K562 (cell line): ENCODE results near the gene EXTL1. TPM values are rescaled to one million over a fixed set of nuclear protein-coding genes. Genes with fewer than 3 reads are reported as not detected.

Source experiments
- ATAC-seq: fragments of 200-7000 bp; cut with Tn5 transposase; 3 replicates; pipeline ENCODE4 v1.9.1; 2020; ENCODE audit warnings: moderate library complexity
- BruUV-seq: library from RNA; stranded (reverse); fragments of 400-500 nt; replicated peaks from 2 replicates; lab custom pipeline; 2021; lab: Mats Ljungman, UMichigan
- CTCF ChIA-PET: fragments of 300-600 bp; formaldehyde crosslinking; extraction: SDS; loops from one replicate; lab custom pipeline; 2021; ENCODE audit warnings: low intra/inter-chr PET ratio; lab: Yijun Ruan, JAX
- POLR2A ChIA-PET: fragments of 300-600, 350-650 bp; sonication (Branson Sonifier 250); formaldehyde crosslinking; extraction: SDS; loops from one replicate; lab custom pipeline; 2021; ENCODE audit warnings: antibody characterized with exemption, inconsistent platforms; lab: Yijun Ruan, JAX
- DNase-seq, 4 experiments: peaks; one replicate each; pipeline versions ENCODE4 v3.0.0 to v3.0.0-alpha.2; 2011 to 2018; ENCODE audit warnings: low spot score in 3 of 4, mixed read lengths in 3 of 4; ENCODE audit errors: extremely low read depth in 1 of 4
- FAIRE-seq: peaks from 2 replicates; lab custom pipeline; 2011; peaks lifted over from hg19 to GRCh38; lab: Jason Lieb, UNC
- H2AFZ ChIP-seq: 2 replicates; pipeline ENCODE4 v1.6.0; 2011; ENCODE audit warnings: low read depth, low read length, control low read depth, inconsistent platforms
- H3K27ac ChIP-seq: fragments of 200-600 bp; 3 replicates; pipeline ENCODE4 v1.8.0; 2011; ENCODE audit warnings: low read depth, mild to moderate bottlenecking, control low read depth, inconsistent platforms, low read length, moderate library complexity, mixed read lengths; ENCODE audit errors: extremely low read depth
- H3K27me3 ChIP-seq, 2 experiments: fragments of 300-600 bp in 1 of 2; 2 replicates in 1 of 2; 3 replicates in 1 of 2; pipeline versions ENCODE4 v1.6.0 to v1.8.0; 2011; ENCODE audit warnings: inconsistent platforms in 2 of 2, low read length in 2 of 2, mild to moderate bottlenecking in 1 of 2, mixed read lengths in 1 of 2, moderate library complexity in 1 of 2; ENCODE audit not compliant: control insufficient read depth in 2 of 2, insufficient read depth in 2 of 2
- H3K36me3 ChIP-seq: fragments of 300-600 bp; 3 replicates; pipeline ENCODE4 v1.8.0; 2011; ENCODE audit warnings: mild to moderate bottlenecking, low read length, inconsistent platforms; ENCODE audit not compliant: control insufficient read depth, insufficient read depth
- H3K4me1 ChIP-seq, 2 experiments: fragments of 200-600 bp in 1 of 2; replicated peaks in 1 of 2; 2 replicates in 1 of 2; 3 replicates in 1 of 2; pipeline versions ENCODE4 v1.5.1 to v1.8.0; 2011; ENCODE audit warnings: inconsistent platforms in 2 of 2, low read length in 2 of 2, mild to moderate bottlenecking in 1 of 2, mixed read lengths in 1 of 2, moderate library complexity in 1 of 2; ENCODE audit not compliant: control insufficient read depth in 2 of 2, insufficient read depth in 2 of 2
- H3K4me2 ChIP-seq: 2 replicates; pipeline ENCODE4 v1.6.1; 2011; ENCODE audit warnings: low read length, control low read depth, inconsistent platforms, mixed read lengths; ENCODE audit not compliant: insufficient read depth
- H3K4me3 ChIP-seq: fragments of 200-600 bp; sonication (generic), shearing (Covaris generic); 2 replicates; pipeline ENCODE4 v1.5.1; 2016; ENCODE audit warnings: control low read depth, inconsistent platforms
- H3K79me2 ChIP-seq: fragments of 200-600 bp; 3 replicates; pipeline ENCODE4 v1.8.0; 2011; ENCODE audit warnings: low read length, inconsistent platforms; ENCODE audit not compliant: control insufficient read depth, insufficient read depth
- H3K9ac ChIP-seq, 2 experiments: 2 replicates each; pipeline versions ENCODE4 v1.6.0 to v1.6.1; 2011; ENCODE audit warnings: low read depth in 2 of 2, low read length in 2 of 2, control low read depth in 1 of 2, inconsistent platforms in 1 of 2, mild to moderate bottlenecking in 1 of 2, mixed read lengths in 1 of 2; ENCODE audit not compliant: insufficient read depth in 1 of 2
- H3K9me1 ChIP-seq: one replicate; pipeline ENCODE4 v1.6.0; 2011; ENCODE audit warnings: inconsistent platforms, mild to moderate bottlenecking, low read length, moderate library complexity; ENCODE audit not compliant: control insufficient read depth, insufficient read depth
- H3K9me3 ChIP-seq: replicated peaks from 2 replicates; pipeline ENCODE4 v1.5.1; 2011; ENCODE audit warnings: low read depth, low read length, inconsistent platforms; ENCODE audit not compliant: control insufficient read depth, insufficient read depth
- H4K20me1 ChIP-seq: replicated peaks from 2 replicates; pipeline ENCODE4 v1.6.1; 2011; ENCODE audit warnings: low read length, inconsistent platforms, mixed read lengths; ENCODE audit not compliant: control insufficient read depth, insufficient read depth
- ADNP ChIP-seq: fragments of 200-800 bp; sonication (Bioruptor generic); IDR thresholded peaks from 2 replicates; pipeline ENCODE4 v1.6.1; 2016; ENCODE audit warnings: missing genetic modification characterization, missing compliant biosample characterization
- ATF1 ChIP-seq, 2 experiments: fragments of 450-650 bp in 1 of 2; IDR thresholded peaks; 2 replicates each; pipeline ENCODE4 v1.6.1; 2016; ENCODE audit warnings: missing compliant biosample characterization in 1 of 2, missing genetic modification characterization in 1 of 2
- CHD4 ChIP-seq: fragments of 200-600 bp; sonication (generic); IDR thresholded peaks from 3 replicates; pipeline ENCODE4 v1.6.1; 2012; ENCODE audit warnings: low read depth, mild to moderate bottlenecking, mixed read lengths, low read length, inconsistent platforms; ENCODE audit not compliant: insufficient read depth, insufficient replicate concordance, poor library complexity, severe bottlenecking
- EHMT2 ChIP-seq: fragments of 450-650 bp; IDR thresholded peaks from 2 replicates; pipeline ENCODE4 v1.6.1; 2018; ENCODE audit warnings: antibody characterized with exemption
- HCFC1 ChIP-seq: IDR thresholded peaks from 2 replicates; pipeline ENCODE4 v1.6.1; 2012; ENCODE audit warnings: low read depth, low read length, improper control_type of control experiment
- KDM1A ChIP-seq, 2 experiments: fragments of 450-650 bp; IDR thresholded peaks; 2 replicates each; pipeline ENCODE4 v1.6.1; 2016; ENCODE audit warnings: mild to moderate bottlenecking in 2 of 2
- NELFE ChIP-seq: IDR thresholded peaks from 2 replicates; pipeline ENCODE4 v1.6.1; 2011; ENCODE audit warnings: mild to moderate bottlenecking; ENCODE audit not compliant: insufficient read depth, insufficient read length
- RB1 ChIP-seq: fragments of 450-650 bp; IDR thresholded peaks from 2 replicates; pipeline ENCODE4 v1.6.1; 2017; ENCODE audit warnings: low read depth, mild to moderate bottlenecking
- RCOR1 ChIP-seq, 2 experiments: IDR thresholded peaks; 2 replicates each; pipeline ENCODE4 v1.6.1; 2012; ENCODE audit warnings: low read depth in 2 of 2, low read length in 2 of 2, borderline replicate concordance in 1 of 2, improper control_type of control experiment in 1 of 2
- RNF2 ChIP-seq: sonication (generic); IDR thresholded peaks from 2 replicates; pipeline ENCODE4 v1.6.1; 2016
- SMARCE1 ChIP-seq: fragments of 450-650 bp; IDR thresholded peaks from 2 replicates; pipeline ENCODE4 v1.7.1; 2016; ENCODE audit warnings: mild to moderate bottlenecking
- SPI1 ChIP-seq: IDR thresholded peaks from 2 replicates; pipeline ENCODE4 v1.6.1; 2011; ENCODE audit warnings: low read depth, low read length, control low read depth, borderline replicate concordance
- TBP ChIP-seq: optimal IDR thresholded peaks from 2 replicates; pipeline ENCODE3; 2011; ENCODE audit warnings: low read depth, low read length, improper control_type of control experiment
- TEAD1 ChIP-seq, 2 experiments: fragments of 450-650 bp in 1 of 2; sonication (generic) in 1 of 2; formaldehyde crosslinking; IDR thresholded peaks; 2 replicates each; pipeline versions ENCODE4 v1.4.0 to v1.8.0; 2020 to 2022; ENCODE audit warnings: mild to moderate bottlenecking in 2 of 2, missing genetic modification reagents in 1 of 2
- TEAD2 ChIP-seq: fragments of 450-650 bp; IDR thresholded peaks from 2 replicates; pipeline ENCODE4 v1.6.1; 2016; ENCODE audit warnings: missing genetic modification characterization, control low read depth, missing compliant biosample characterization
- ZFP1 ChIP-seq: fragments of 450-650 bp; formaldehyde crosslinking; IDR thresholded peaks from 2 replicates; pipeline ENCODE4 v1.4.0; 2020; ENCODE audit warnings: mild to moderate bottlenecking, mixed read lengths
- ZNF23 ChIP-seq: fragments of 250-450 bp; sonication (Bioruptor Pico); IDR thresholded peaks from 2 replicates; pipeline ENCODE4 v1.4.0; 2020; ENCODE audit warnings: mild to moderate bottlenecking
- ZNF239 ChIP-seq: fragments of 250-450 bp; sonication (Bioruptor Pico); IDR thresholded peaks from 2 replicates; pipeline ENCODE4 v1.4.0; 2020; ENCODE audit warnings: mild to moderate bottlenecking
- WGBS: fragments of 100-300 bp; shearing (Covaris generic); methylation state at CpG from one replicate; pipeline ENCODE4 v1.1.6; 2016; ENCODE audit warnings: low coverage, mixed read lengths; ENCODE audit not compliant: insufficient coverage; ENCODE audit errors: missing lambda C conversion rate; 5-methylcytosine and 5-hydroxymethylcytosine counted together
- in situ Hi-C: fragments of 300-500 bp; cut with MboI; formaldehyde crosslinking; loops from 4 replicates; pipeline ENCODE4 v1.15.0; 2018; ENCODE audit warnings: inconsistent platforms, mixed read lengths
- intact Hi-C: fragments of 100-400 bp; cut with micrococcal nuclease; formaldehyde crosslinking; loops from 2 replicates; pipeline ENCODE4 v1.14.2; 2022
- polyA plus RNA-seq, 8 experiments: library from polyadenylated mRNA; depleted of rRNA in 4 of 8; stranded (reverse) in 5 of 8; unstranded in 3 of 8; fragments of >200 nt; fragmentation: Nextera tagmentation in 2 of 8; fragmentation: Illumina TruSeq in 1 of 8; extraction: Ambion mirVana in 2 of 8; extraction: Trizol in 1 of 8; gene quantifications; 2 replicates each; pipeline versions ENCODE4 v1.2.1 to v1.2.3, GENCODE V29; 2011 to 2014; ENCODE audit warnings: inconsistent platforms in 1 of 8, missing spikeins in 1 of 8
- total RNA-seq, 7 experiments: library from RNA; depleted of rRNA in 6 of 7; stranded (reverse); fragments of >200 nt in 6 of 7; fragmentation: Illumina TruSeq in 2 of 7; extraction: Trizol in 2 of 7; gene quantifications; 2 replicates each; pipeline versions ENCODE4 v1.2.1 to v1.2.3, GENCODE V29; 2011 to 2021; ENCODE audit warnings: low replicate concordance in 1 of 7
- TF ChIP-seq, protein P1 (sequence below): sonication (generic); formaldehyde crosslinking; IDR thresholded peaks from 2 replicates; pipeline ENCODE4 v1.8.0; 2023; ENCODE audit warnings: mild to moderate bottlenecking, missing genetic modification reagents
- TF ChIP-seq, protein P2 (sequence below): fragments of 250-450 bp; sonication (Bioruptor Pico); IDR thresholded peaks from 2 replicates; pipeline ENCODE4 v1.5.0; 2020; ENCODE audit warnings: mild to moderate bottlenecking

The EXTL1 gene
- total and polyA plus RNA-seq, 9 of the 15 experiments (the other 6 are each of a cell fraction or from before 2014, with no cell fraction given) = 0.04 to 0.23 (median 0.08) TPM; not detected in 3

DNA sequence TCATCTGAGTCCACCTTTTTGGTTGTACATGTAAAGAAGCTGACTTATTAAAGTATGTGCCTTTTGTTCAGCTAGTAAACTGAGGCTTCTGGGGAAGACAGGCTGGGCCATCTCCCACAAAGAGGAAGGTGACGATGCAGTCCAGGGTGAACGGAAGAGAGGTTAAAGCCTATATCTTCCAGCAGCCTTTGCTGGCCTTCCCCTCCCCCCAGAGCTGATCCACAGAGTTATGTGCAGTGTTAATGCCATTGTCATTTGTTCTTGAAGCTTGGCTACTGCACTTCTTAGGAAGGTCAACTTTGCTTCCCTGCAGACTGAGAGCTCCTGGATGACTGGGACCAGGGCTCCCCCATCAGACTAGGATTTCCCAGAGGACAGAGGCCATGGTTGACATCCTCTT is 22.2 kb downstream of the EXTL1 start (continued):
- TF ChIP-seq, protein P1, sequence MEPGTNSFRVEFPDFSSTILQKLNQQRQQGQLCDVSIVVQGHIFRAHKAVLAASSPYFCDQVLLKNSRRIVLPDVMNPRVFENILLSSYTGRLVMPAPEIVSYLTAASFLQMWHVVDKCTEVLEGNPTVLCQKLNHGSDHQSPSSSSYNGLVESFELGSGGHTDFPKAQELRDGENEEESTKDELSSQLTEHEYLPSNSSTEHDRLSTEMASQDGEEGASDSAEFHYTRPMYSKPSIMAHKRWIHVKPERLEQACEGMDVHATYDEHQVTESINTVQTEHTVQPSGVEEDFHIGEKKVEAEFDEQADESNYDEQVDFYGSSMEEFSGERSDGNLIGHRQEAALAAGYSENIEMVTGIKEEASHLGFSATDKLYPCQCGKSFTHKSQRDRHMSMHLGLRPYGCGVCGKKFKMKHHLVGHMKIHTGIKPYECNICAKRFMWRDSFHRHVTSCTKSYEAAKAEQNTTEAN (CRISPR knock-in tag) = no peak
- TF ChIP-seq ZNF23 (CRISPR knock-in tag) = no peak
- peak; percentile 32 for TF ChIP-seq TBP
- TF ChIP-seq SPI1 = peak; percentile 24; the same call in 1 of the 2 replicates
- TF ChIP-seq ATF1 (CRISPR knock-in tag; IDR thresholded peaks at IDR 0.05) = no peak
- no peak for TF ChIP-seq ATF1 (tag; IDR thresholded peaks at IDR 0.05)
- TF ChIP-seq RB1 = no peak
- peak; percentile 12; the same call in 1 of the 2 replicates for TF ChIP-seq SMARCE1
- TF ChIP-seq HCFC1 = no peak
- TF ChIP-seq, all 486 proteins: peak for 14

DNA sequence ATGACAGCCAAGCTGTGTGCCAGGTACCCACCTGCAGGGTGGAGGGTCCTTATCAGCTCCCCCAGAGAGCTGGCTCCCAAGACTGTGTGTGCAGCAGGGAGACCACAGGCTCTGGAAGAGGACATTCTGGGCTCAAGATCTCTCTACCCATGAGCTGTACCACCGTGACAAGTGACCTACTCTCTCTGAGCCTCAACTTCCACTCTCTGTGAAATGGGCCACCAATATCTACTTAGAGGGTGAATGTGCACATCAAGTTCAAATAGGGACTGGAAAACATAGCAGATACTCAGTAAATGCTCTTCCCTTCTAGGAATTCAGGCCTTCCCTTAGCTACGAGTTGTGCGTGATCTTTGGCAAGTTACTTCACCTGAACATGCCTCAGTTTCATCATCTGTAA is 22.8 kb downstream of the EXTL1 start:
- Histone ChIP-seq H3K4me3 (no peak overlapping the region), H3K9me1 (no peaks in the 10 kb centered on the region), H3K9ac (peak overlapping the region; percentile 21 to 81; a peak in 2 of 4 replicates), H3K27ac (peak overlapping the region; percentile 19; the same call in 1 of the 3 replicates), H3K36me3 (no peaks in the 10 kb centered on the region), H3K9me3 (no peaks in the 10 kb centered on the region), H3K4me2 (peak overlapping the region; percentile 27; the same call in 1 of the 2 replicates), H3K79me2 (no peaks in the 10 kb centered on the region), H3K27me3 (no peaks in the 10 kb centered on the region), H3K4me1 (peaks cover 26 to 39% of the 10 kb centered on the region in 2 experiments; a peak in 4 of 5 replicates), H4K20me1 (no peaks in the 10 kb centered on the region), H2AFZ (peak overlapping the region; percentile 75)
- in situ Hi-C loops = loop anchor here (5.0 kb wide), 2 partner anchors 63 to 103 kb away; no protein-coding TSS in a partner anchor
- ATAC-seq (no peak), FAIRE-seq (peak; percentile 35), DNase-seq (no peak)
- 31% methylated on average over 3 of the region's 3 CpGs for WGBS
- BruUV-seq = no TSS peak
- POLR2A ChIA-PET = interaction anchor here (1.0 to 3.9 kb wide), 6 partner anchors 9 to 82 kb away, joined by 3 to 23 read pairs (median 6); no protein-coding TSS in a partner anchor
- intact Hi-C loops = no loop called here
- CTCF ChIA-PET = no interaction called here
- TF ChIP-seq ADNP (tag) (peak; percentile 65), RNF2 (no peak), TEAD2 (tag) (no peak), CHD4 (peak; percentile 95), ZNF239 (CRISPR knock-in tag) (no peak), RCOR1 (IDR thresholded peaks at IDR 0.05; ENCODE audit: borderline replicate concordance in 1 of 2, low read depth in 2 of 2, low read length in 2 of 2) (peak in 1 of 2 experiments; percentile 60; a peak in 2 of 4 replicates), NELFE (no peak), ZFP1 (no peak), KDM1A (IDR thresholded peaks at IDR 0.05) (peak; percentile 86 to 92), TEAD1 (CRISPR knock-in tag; IDR thresholded peaks at IDR 0.05) (no peak), EHMT2 (no peak)
- TF ChIP-seq, protein P2, sequence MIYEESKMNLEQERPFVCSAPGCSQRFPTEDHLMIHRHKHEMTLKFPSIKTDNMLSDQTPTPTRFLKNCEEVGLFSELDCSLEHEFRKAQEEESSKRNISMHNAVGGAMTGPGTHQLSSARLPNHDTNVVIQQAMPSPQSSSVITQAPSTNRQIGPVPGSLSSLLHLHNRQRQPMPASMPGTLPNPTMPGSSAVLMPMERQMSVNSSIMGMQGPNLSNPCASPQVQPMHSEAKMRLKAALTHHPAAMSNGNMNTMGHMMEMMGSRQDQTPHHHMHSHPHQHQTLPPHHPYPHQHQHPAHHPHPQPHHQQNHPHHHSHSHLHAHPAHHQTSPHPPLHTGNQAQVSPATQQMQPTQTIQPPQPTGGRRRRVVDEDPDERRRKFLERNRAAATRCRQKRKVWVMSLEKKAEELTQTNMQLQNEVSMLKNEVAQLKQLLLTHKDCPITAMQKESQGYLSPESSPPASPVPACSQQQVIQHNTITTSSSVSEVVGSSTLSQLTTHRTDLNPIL (CRISPR knock-in tag) = no peak
